ENCODE results near the gene TMEM218.

The TMEM218 gene

GRCh38 chr11:125088576-125089455 lies 22.6 kb downstream of the TMEM218 start:
- DNase-seq: no peak

GRCh38 chr11:125088123-125088522 lies 23.3 kb downstream of the TMEM218 start:
- DNase-seq: no peak

- no peak for DNase-seq
These were observed 24.7 kb downstream of the TMEM218 start for GRCh38 chr11:125086633-125087296.

DNA sequence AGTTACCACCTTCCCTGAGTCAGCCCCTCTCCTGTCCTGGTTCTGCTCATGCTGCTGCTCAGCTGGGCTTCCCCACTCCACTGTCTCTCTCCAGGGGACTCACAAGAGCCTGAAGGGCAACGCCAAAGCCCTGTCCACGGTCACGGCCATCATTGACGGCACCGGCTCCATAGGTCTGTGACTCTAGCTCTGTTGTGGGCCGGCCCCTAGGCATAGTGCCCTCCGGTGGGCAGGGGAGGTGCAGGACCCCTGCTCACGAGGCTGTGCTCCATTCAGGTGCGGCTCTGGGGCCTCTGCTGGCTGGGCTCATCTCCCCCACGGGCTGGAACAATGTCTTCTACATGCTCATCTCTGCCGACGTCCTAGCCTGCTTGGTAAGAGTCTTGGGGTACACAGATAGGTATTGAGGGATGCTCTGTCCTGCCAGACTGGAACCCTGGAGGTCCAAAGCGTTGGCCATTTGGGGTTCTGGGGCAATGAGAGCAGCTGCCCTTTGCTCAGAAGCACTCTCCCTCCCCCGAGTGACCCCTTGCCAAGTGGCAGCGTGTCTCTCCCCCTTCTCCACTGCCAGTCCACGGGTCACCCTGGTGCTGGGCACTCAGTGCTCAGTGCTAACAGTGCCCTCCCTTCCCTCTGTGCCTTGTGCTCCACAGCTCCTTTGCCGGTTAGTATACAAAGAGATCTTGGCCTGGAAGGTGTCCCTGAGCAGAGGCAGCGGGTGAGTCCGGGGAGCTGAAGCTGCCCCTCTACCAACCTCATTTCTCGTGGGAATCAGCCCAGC lies 25.9 kb downstream of the TMEM218 start:
- DNase-seq: no peak

- DNase-seq: no peak
These were observed 26.6 kb downstream of the TMEM218 start for GRCh38 chr11:125084761-125085231.

DNA sequence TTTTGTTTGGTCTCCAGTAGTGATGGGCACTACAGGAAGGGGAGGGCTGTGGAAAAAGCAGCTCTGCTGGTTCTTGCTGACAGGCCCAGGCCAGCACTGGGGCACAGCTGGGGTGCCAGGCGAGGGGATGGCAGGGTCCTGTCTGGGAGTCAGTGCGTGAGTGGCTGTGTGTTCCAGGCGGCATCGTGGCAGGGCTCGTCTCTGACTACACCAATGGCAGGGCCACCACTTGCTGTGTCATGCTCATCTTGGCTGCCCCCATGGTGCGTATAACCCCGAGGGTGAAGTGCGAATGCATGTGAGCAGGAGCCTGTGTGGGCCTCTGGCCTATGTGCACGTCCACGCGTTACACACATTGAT lies 27.4 kb downstream of the TMEM218 start:
- DNase-seq: no peak

DNA sequence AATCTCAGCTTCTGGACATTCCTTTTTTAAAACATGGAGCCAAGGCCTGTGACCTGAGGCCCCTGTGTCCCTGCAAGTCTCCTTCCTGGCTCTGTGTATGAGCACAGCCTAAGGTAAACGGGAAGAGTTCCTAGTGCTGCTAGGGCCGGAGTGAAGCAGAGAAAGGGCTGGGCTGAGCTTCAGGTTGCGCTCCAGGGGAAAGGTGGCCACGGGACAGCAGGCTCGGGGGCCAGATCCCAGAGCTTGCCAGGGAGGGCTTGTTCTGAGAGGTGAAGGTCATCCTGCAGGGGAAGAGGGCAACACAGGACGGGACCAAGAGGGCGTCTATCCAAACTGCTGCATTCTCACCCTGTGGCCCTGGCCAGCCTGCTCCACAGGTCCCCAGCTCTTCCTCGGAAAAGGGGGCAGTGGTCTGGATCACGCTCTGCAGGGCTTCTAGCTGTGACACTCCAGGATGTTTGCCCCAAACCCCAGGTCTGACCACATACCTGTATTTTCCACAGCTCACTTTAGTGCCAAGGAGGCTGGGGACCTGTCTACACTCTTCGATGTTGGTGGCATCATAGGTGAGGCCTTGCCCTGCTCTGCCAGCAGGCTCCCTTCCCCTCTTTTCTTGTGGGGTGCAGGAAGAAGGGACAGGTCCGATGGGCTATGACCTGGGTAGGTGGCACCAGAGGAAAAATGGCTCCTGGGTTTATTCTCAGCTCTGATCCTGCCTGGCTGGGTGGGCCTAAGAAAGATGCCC lies 27.9 kb downstream of the TMEM218 start:
- DNase-seq: no peak

DNA sequence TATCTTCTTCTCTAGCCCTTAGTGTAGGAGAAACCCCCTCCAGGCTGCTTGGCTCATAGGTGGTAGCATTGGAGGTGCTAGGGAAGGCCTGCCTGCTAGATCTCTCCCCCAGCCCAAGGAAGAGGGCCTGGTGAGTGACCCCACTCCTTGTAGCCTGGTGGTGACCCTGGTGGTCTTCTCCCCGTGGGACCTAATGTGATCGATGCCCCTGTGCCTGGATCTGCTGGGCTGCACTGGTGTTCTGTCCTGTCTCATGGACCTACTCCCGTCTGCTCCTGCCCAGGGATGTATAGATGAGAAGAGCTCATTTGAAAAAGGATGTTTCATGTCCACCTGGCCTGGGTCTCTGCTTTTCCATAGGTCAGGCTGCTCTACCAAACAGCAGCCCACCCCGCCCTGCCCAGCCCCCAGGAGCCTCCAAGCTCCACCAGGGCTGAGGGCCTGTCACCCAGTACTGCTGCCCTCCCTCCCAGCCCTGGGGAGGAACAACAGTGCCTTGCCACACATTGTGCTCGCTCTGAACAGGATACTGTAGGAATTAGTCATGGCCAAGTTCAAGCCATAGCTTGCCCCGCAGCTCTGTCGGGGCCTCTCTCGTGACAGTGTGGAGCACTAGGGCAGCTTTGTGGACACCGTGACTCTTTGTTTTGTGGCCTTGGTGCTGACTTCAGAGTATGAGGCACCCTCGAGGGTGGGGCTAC lies 28.7 kb downstream of the TMEM218 start:
- no peak for DNase-seq

DNA sequence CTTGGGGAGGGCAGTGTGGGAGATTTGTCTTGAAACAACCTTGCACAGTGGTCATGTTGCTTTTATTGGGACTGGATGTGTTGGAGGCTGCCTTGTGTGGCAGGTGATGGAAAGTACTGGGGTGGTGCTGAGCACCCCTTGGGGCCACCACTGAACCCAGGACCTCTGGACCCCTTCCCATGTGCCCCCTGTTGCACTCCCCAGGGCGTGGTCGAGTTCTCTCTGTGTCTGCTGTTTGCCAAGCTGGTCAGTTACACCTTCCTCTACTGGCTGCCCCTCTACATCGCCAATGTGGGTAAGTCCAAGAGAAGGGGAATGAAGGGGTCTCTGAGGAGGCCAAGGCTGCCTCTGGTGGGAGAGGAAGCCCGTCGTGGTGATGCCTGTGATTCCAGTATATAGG lies 29.4 kb downstream of the TMEM218 start:
- no peak for DNase-seq

DNA sequence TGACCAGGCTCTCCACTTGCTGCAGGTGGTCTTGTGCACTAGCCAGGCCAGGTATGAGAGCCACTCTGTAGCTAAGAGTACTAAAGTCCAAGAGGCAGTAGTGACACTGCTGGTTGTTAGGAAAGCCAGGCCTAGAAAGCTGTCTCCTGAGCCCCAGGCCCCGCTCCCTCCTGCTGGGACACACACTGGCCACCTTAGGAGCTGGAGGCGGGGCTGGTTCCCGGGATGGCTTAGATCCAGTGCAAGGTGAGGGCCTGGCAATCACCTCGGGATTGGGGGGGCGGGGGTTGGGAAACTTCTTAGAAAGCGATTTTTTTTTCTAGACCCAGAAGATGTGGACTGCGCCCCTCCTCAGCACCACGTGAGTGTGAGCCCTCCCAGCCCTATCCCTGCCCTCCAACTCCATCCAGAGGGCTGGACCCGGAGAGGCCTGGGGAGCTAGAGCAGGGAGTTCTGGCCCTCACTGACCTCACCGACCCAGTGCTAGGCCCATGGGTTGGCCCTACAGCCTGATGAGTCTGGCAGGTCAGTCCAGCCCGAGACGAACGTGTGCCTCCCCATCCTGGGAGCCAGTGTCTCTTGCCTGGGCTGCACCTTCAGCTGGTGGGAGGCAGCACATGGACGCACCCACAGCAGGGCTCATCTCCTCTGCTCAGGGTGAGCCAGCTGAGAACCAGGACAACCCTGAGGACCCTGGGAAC lies 30.2 kb downstream of the TMEM218 start:
- no peak for DNase-seq

GRCh38 chr11:125080531-125080911 lies 30.9 kb downstream of the TMEM218 start:
- DNase-seq: no peak

- DNase-seq: no peak
These were observed 31.4 kb downstream of the TMEM218 start for GRCh38 chr11:125079878-125080530.

DNA sequence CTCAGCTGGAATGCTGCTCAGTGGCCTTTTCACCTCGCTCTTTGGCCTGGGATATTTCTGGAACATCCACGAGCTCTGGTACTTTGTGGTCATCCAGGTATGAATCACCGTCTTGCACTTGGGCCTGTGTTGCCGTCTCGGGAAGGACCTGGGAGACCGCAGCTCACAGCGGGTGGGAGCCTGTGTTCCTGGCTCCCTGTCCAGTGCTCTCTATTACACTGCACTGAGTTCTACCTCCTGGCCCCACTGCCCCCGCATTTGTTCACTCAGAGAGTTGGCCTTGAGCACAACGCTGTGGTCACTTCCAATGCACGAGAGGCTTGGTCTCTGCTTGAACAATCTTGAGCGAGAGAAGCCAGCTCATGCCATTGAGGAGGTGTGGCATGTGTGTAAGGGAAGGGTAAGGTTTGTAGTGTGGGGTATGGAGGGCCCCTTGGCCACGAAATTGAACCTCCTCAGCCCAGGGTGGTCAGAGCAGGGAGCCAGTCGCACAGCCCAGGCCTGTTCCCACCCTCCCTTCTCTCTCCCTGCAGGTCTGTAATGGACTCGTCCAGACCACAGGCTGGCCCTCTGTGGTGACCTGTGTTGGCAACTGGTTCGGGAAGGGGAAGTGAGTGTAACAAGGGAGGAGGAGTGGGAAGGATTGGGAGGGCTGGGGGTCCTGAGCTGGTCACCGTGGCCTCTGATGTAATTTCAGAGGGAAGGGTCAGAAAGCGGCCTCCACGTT lies 32.1 kb downstream of the TMEM218 start:
- DNase-seq: no peak

- no peak for DNase-seq
These were observed 32.8 kb downstream of the TMEM218 start for GRCh38 chr11:125078516-125079140.

GRCh38 chr11:125078016-125078415 lies 33.4 kb downstream of the TMEM218 start:
- DNase-seq: no peak

GRCh38 chr11:125076378-125076945 lies 35.0 kb downstream of the TMEM218 start:
- DNase-seq: no peak

GRCh38 chr11:125075900-125076317 lies 35.5 kb downstream of the TMEM218 start:
- DNase-seq: no peak

DNA sequence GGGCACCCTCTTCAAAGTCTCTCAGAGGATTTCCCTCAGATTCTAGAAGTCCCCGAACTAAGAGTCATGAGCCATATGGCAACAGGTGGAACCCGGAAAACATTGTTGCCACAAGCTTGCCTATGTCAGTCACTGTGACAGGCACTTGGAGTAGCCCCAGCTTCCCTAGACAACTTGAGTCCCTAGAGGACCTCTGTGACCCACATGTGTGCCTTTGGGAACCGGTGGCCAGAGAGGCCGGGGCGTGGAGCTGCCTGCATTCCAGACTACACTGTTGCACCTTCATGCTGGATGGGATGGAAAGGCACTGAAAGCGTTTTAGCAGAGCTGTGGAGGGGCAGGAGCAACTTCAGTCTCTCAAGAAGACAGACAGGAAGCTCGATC lies 36.2 kb downstream of the TMEM218 start:
- DNase-seq: no peak

DNA sequence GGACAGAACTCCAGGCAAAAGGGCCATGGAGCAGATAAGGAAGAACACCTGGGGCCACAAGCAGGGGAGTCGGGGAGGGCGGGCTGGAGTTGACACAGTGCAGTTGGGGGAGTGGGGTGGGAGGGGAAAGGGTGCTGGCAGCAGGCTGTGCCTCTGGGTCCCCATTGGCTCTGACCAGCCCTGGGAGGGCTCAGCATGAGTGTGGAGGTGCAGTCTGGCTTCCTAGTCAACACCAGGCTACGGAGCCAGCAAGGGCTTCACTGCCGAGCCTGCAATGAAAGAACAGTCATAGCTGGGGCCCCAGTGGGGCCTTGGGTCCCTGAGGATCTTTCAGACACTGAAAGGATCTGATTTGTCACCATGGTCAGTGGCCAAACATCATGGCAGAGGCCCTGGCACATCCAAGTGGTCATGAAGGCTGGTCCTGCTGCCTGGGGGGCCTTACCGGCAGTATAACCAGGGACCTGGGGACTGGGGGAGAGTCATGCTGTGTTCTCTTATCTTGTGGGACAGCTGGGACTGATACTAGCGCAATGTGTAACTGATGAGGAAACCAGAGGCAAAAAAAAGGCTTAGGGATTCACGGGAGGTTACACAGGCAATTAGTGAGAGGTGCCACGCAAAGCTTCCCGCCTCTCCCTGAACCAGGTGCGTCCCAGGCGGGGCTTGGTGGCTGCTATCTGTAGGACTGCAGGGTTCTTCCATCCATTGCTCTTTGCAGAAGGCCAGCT lies 36.8 kb downstream of the TMEM218 start:
- no peak for DNase-seq

Measured in Kasumi-1 (cell line).